Mesendoderm (in vitro differentiated cells): ENCODE measurements around the gene MYADM.
A peak's percentile ranks its signal among the peaks of the same experiment; 100 is the strongest.
"Not testable (repeated sequence)": the region's sequence is repeated elsewhere in the genome, so short reads cannot be mapped to it uniquely, and the experiment has no call there.

ENCODE experiments used
- DNase-seq: peaks from one replicate; pipeline ENCODE4 v3.0.0; 2013
- H2AK5ac ChIP-seq: 2 replicates; pipeline ENCODE4 v1.6.1; 2013; ENCODE audit warnings: low read length, inconsistent platforms
- H2BK120ac ChIP-seq: 2 replicates; pipeline ENCODE4 v1.6.1; 2013; ENCODE audit warnings: low read depth, mild to moderate bottlenecking, low read length, moderate library complexity, mixed read lengths
- H2BK15ac ChIP-seq: replicated peaks from 2 replicates; pipeline ENCODE4 v1.6.1; 2013; ENCODE audit warnings: low read depth, mild to moderate bottlenecking, moderate library complexity
- H2BK5ac ChIP-seq: 2 replicates; pipeline ENCODE4 v1.6.1; 2013; ENCODE audit warnings: low read length, inconsistent platforms
- H3K18ac ChIP-seq: 2 replicates; pipeline ENCODE4 v1.6.1; 2013; ENCODE audit warnings: mild to moderate bottlenecking, low read length, mixed read lengths
- H3K23ac ChIP-seq: one replicate; pipeline ENCODE4 v1.6.1; 2013; ENCODE audit warnings: low read length
- H3K27ac ChIP-seq: 2 replicates; pipeline ENCODE4 v1.5.1; 2013; ENCODE audit warnings: low read depth, mild to moderate bottlenecking, inconsistent platforms, low read length, moderate library complexity
- H3K27me3 ChIP-seq: 2 replicates; pipeline ENCODE4 v1.6.1; 2013; ENCODE audit warnings: low read length, control low read depth, mild to moderate bottlenecking, inconsistent platforms; ENCODE audit not compliant: insufficient read depth, poor library complexity
- H3K36me3 ChIP-seq: 2 replicates; pipeline ENCODE4 v1.6.1; 2013; ENCODE audit warnings: low read length, inconsistent platforms; ENCODE audit not compliant: control insufficient read depth, insufficient read depth
- H3K4ac ChIP-seq: one replicate; pipeline ENCODE4 v1.6.1; 2013; ENCODE audit warnings: low read depth, mild to moderate bottlenecking, low read length, moderate library complexity
- H3K4me1 ChIP-seq: 2 replicates; pipeline ENCODE4 v1.6.1; 2013; ENCODE audit warnings: low read depth, low read length, inconsistent platforms; ENCODE audit not compliant: control insufficient read depth
- H3K4me2 ChIP-seq: 2 replicates; pipeline ENCODE4 v1.6.1; 2013; ENCODE audit warnings: low read length
- H3K4me3 ChIP-seq: 2 replicates; pipeline ENCODE4 v1.5.1; 2013; ENCODE audit warnings: mild to moderate bottlenecking, low read length
- H3K56ac ChIP-seq: one replicate; pipeline ENCODE4 v1.6.1; 2013; ENCODE audit warnings: low read length
- H3K79me1 ChIP-seq: 2 replicates; pipeline ENCODE4 v1.6.1; 2013; ENCODE audit warnings: low read length, inconsistent platforms
- H3K79me2 ChIP-seq: 2 replicates; pipeline ENCODE4 v1.6.1; 2013; ENCODE audit warnings: mild to moderate bottlenecking, low read length; ENCODE audit not compliant: control insufficient read depth, insufficient read depth
- H3K9ac ChIP-seq: 2 replicates; pipeline ENCODE4 v1.6.1; 2013; ENCODE audit warnings: low read length, inconsistent platforms
- H4K5ac ChIP-seq: one replicate; pipeline ENCODE4 v1.6.1; 2013; ENCODE audit warnings: low read length
- H4K8ac ChIP-seq: one replicate; pipeline ENCODE4 v1.6.1; 2013; ENCODE audit warnings: low read depth, mild to moderate bottlenecking, control low read depth, low read length, moderate library complexity
- WGBS: extraction: QIAGEN DNeasy Blood & Tissue Kit; methylation state at CpG from one replicate; pipeline ENCODE4 v1.1.7; 2013; ENCODE audit warnings: low lambda C conversion rate, missing lambda C conversion rate; ENCODE audit not compliant: insufficient coverage; ENCODE audit errors: extremely low coverage; 5-methylcytosine and 5-hydroxymethylcytosine counted together

The MYADM gene

GRCh38 chr19:53826876-53827275 is 40.8 kb upstream of the MYADM start:
- H2AK5ac ChIP-seq = no peak overlapping the region
- H3K4me1 ChIP-seq = peaks cover 1% of the 10 kb centered on the region
- no peaks in the 10 kb centered on the region for H3K36me3 ChIP-seq
- no peak overlapping the region for H3K27ac ChIP-seq
- H3K9ac ChIP-seq = no peak overlapping the region
- H3K4me2 ChIP-seq = no peak overlapping the region
- no CpG with 5 or more reads among the region's 7 CpGs for WGBS
- no peaks in the 10 kb centered on the region for H3K79me1 ChIP-seq
- no peak overlapping the region for H2BK5ac ChIP-seq
- H3K79me2 ChIP-seq = no peaks in the 10 kb centered on the region
- H2BK15ac ChIP-seq = no peak overlapping the region
- H3K56ac ChIP-seq = peak overlapping the region; percentile 67
- H3K23ac ChIP-seq = peak overlapping the region; percentile 66
- no peak overlapping the region for H3K18ac ChIP-seq
- H3K4me3 ChIP-seq = no peak overlapping the region
- no peaks in the 10 kb centered on the region for H3K27me3 ChIP-seq
- H4K5ac ChIP-seq = no peak overlapping the region
- no peak overlapping the region for H4K8ac ChIP-seq
- no peak for DNase-seq
- H2BK120ac ChIP-seq = no peak overlapping the region
- no peak overlapping the region for H3K4ac ChIP-seq

- H3K27ac ChIP-seq = no peak overlapping the region
- H2BK5ac ChIP-seq = no peak overlapping the region
- H2BK120ac ChIP-seq = no peak overlapping the region
- H2AK5ac ChIP-seq = no peak overlapping the region
- H3K4me3 ChIP-seq = no peak overlapping the region
- H3K4me2 ChIP-seq = no peak overlapping the region
- no peak overlapping the region for H4K5ac ChIP-seq
- peaks cover 1% of the 10 kb centered on the region for H3K4me1 ChIP-seq
- no peak overlapping the region for H3K56ac ChIP-seq
- no peak overlapping the region for H2BK15ac ChIP-seq
- H3K79me1 ChIP-seq = no peaks in the 10 kb centered on the region
- H4K8ac ChIP-seq = no peak overlapping the region
- WGBS = no CpG with 5 or more reads among the region's 3 CpGs
- H3K9ac ChIP-seq = no peak overlapping the region
- H3K36me3 ChIP-seq = no peaks in the 10 kb centered on the region
- H3K18ac ChIP-seq = no peak overlapping the region
- DNase-seq = no peak
- no peak overlapping the region for H3K23ac ChIP-seq
- H3K79me2 ChIP-seq = peaks cover under 1% of the 10 kb centered on the region
- no peaks in the 10 kb centered on the region for H3K27me3 ChIP-seq
- no peak overlapping the region for H3K4ac ChIP-seq
Observed at GRCh38 chr19:53828531-53828930, 39.2 kb upstream of the MYADM start.

DNA sequence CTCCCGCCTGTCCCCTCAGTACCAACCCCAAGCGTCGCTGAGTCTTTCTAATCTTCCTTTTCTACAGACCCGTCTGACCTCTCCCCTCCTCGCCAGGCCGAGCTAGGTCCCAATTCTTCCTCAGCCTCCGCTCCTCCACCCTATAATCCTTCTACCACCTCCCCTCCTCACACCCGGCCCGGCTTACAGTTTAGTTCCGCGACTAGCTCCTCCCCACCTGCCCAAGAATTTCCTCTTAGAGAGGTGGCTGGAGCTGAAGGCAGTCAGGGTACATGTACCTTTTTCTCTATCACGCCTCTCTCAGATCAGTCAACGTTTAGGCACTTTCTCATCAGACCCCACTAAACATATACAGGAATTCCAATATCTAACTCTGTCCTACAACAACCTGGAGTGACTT is 34.8 kb upstream of the MYADM start:
- WGBS = no CpG with 5 or more reads among the region's 13 CpGs
- Histone ChIP-seq H3K18ac (peak overlapping the region; percentile 83), H3K27ac (peak overlapping the region; percentile 73), H3K56ac (peak overlapping the region; percentile 83), H3K9ac (peak overlapping the region; percentile 67), H2BK5ac (peak overlapping the region; percentile 55)
- not testable (repeated sequence) for H3K79me1 ChIP-seq, H3K4me3 ChIP-seq, H2BK120ac ChIP-seq, H3K4me2 ChIP-seq, H2AK5ac ChIP-seq, H3K4ac ChIP-seq, H4K5ac ChIP-seq, H3K27me3 ChIP-seq, H4K8ac ChIP-seq, H2BK15ac ChIP-seq, H3K4me1 ChIP-seq, H3K79me2 ChIP-seq, H3K23ac ChIP-seq, H3K36me3 ChIP-seq
- DNase-seq = peak; percentile 66

GRCh38 chr19:53838446-53838845 is 29.2 kb upstream of the MYADM start:
- Histone ChIP-seq H2BK120ac (peak overlapping the region; percentile 76), H3K27ac (peak overlapping the region; percentile 82), H2AK5ac (peak overlapping the region; percentile 81), H2BK5ac (peak overlapping the region; percentile 16), H3K9ac (peak overlapping the region; percentile 1), H3K56ac (peak overlapping the region; percentile 73), H3K18ac (peak overlapping the region; percentile 47), H3K4ac (peak overlapping the region; percentile 84)
- H3K27me3 ChIP-seq, DNase-seq, H3K79me1 ChIP-seq, H3K4me2 ChIP-seq, H3K79me2 ChIP-seq, H4K8ac ChIP-seq, H3K23ac ChIP-seq, H3K36me3 ChIP-seq, H2BK15ac ChIP-seq, H3K4me3 ChIP-seq, H3K4me1 ChIP-seq, H4K5ac ChIP-seq: not testable (repeated sequence)
- no CpG with 5 or more reads among the region's 5 CpGs for WGBS

- H3K4me2 ChIP-seq, H3K79me1 ChIP-seq, H2BK120ac ChIP-seq, H3K4me1 ChIP-seq, H3K18ac ChIP-seq, H3K36me3 ChIP-seq, H4K5ac ChIP-seq, H2AK5ac ChIP-seq, H3K23ac ChIP-seq, H3K27ac ChIP-seq, H3K27me3 ChIP-seq, H2BK5ac ChIP-seq, H2BK15ac ChIP-seq, H3K4me3 ChIP-seq, DNase-seq, H3K4ac ChIP-seq, H3K79me2 ChIP-seq, H3K9ac ChIP-seq, H4K8ac ChIP-seq: not testable (repeated sequence)
- peak overlapping the region; percentile 25 for H3K56ac ChIP-seq
- no CpG with 5 or more reads among the region's 12 CpGs for WGBS
Observed at GRCh38 chr19:53840241-53840640, 27.4 kb upstream of the MYADM start.

- no CpG with 5 or more reads among the region's 4 CpGs for WGBS
- DNase-seq, H2BK120ac ChIP-seq: not testable (repeated sequence)
Observed at GRCh38 chr19:53840914-53841313, 26.8 kb upstream of the MYADM start.

More at GRCh38 chr19:53840914-53841313, 26.8 kb upstream of the MYADM start:
- not testable (repeated sequence) for H3K27me3 ChIP-seq, H4K5ac ChIP-seq, H3K4me2 ChIP-seq, H3K79me2 ChIP-seq, H3K79me1 ChIP-seq, H2AK5ac ChIP-seq, H3K9ac ChIP-seq, H3K4me3 ChIP-seq, H3K27ac ChIP-seq, H2BK5ac ChIP-seq, H3K23ac ChIP-seq, H3K4me1 ChIP-seq, H3K56ac ChIP-seq, H3K36me3 ChIP-seq
- peak overlapping the region; percentile 60 for H3K18ac ChIP-seq
- peak overlapping the region; percentile 78 for H2BK15ac ChIP-seq
- H3K4ac ChIP-seq = peak overlapping the region; percentile 55
- peak overlapping the region; percentile 56 for H4K8ac ChIP-seq
